HUES6 (cell line): ENCODE results near the gene TOP3B.

Experiments
- H3K27ac ChIP-seq: 2 replicates; pipeline ENCODE4 v1.7.0; 2013; ENCODE audit warnings: low read depth, mild to moderate bottlenecking, low read length, inconsistent platforms
- H3K27me3 ChIP-seq: 2 replicates; pipeline ENCODE4 v1.6.1; 2013; ENCODE audit warnings: low read length; ENCODE audit not compliant: control insufficient read depth, insufficient read depth
- H3K36me3 ChIP-seq: 2 replicates; pipeline ENCODE4 v1.6.1; 2013; ENCODE audit warnings: low read length; ENCODE audit not compliant: control insufficient read depth, insufficient read depth
- H3K4me1 ChIP-seq: 2 replicates; pipeline ENCODE4 v1.6.1; 2013; ENCODE audit warnings: low read length; ENCODE audit not compliant: control insufficient read depth, insufficient read depth
- H3K4me3 ChIP-seq: 2 replicates; pipeline ENCODE4 v1.5.1; 2013; ENCODE audit warnings: low read depth, low read length
- H3K9ac ChIP-seq: one replicate; pipeline ENCODE4 v1.6.1; 2013; ENCODE audit warnings: mild to moderate bottlenecking, low read length
- H3K9me3 ChIP-seq: 2 replicates; pipeline ENCODE4 v1.6.1; 2013; ENCODE audit warnings: low read depth, low read length; ENCODE audit not compliant: control insufficient read depth, insufficient read depth

TOP3B gene

GRCh38 chr22:21992593-21993237, 10.1 kb upstream of the TOP3B start:
- no peak overlapping the region for H3K9ac ChIP-seq
- H3K27ac ChIP-seq = no peak overlapping the region
- H3K4me3 ChIP-seq = no peak overlapping the region
- no peaks in the 10 kb centered on the region for H3K4me1 ChIP-seq
- no peaks in the 10 kb centered on the region for H3K36me3 ChIP-seq
- H3K27me3 ChIP-seq = peaks cover 99% of the 10 kb centered on the region
- no peaks in the 10 kb centered on the region for H3K9me3 ChIP-seq

DNA sequence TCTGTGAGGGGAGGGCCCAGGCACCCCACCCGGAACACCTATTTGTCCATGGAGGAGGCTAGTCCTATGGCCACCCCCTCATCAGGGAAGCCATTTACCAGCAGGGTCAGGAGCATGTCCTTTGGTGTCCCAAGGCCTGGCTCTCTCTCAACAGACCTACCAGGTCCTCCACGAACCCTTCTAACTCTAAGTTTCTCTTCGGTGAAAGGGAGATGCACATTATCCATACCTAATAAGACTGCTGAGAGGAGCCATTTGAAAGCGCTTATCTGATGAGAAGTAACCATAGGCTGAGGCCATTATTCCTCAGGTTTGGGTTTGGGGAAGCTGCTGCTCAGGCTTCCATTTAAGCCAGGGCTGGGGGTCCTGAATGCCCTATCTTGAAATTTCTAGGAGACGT, 9.2 kb upstream of the TOP3B start:
- Histone ChIP-seq H3K27ac (no peak overlapping the region), H3K9me3 (no peaks in the 10 kb centered on the region), H3K4me3 (no peak overlapping the region), H3K36me3 (no peaks in the 10 kb centered on the region), H3K9ac (no peak overlapping the region), H3K4me1 (no peaks in the 10 kb centered on the region), H3K27me3 (peaks cover 100% of the 10 kb centered on the region)

GRCh38 chr22:21991304-21991596, 8.7 kb upstream of the TOP3B start:
- Histone ChIP-seq H3K9ac (no peak overlapping the region), H3K4me3 (no peak overlapping the region), H3K4me1 (no peaks in the 10 kb centered on the region), H3K36me3 (no peaks in the 10 kb centered on the region), H3K27me3 (peaks cover 99% of the 10 kb centered on the region), H3K9me3 (no peaks in the 10 kb centered on the region), H3K27ac (no peak overlapping the region)

- Histone ChIP-seq H3K27me3 (peaks cover 93% of the 10 kb centered on the region), H3K4me3 (no peak overlapping the region), H3K36me3 (no peaks in the 10 kb centered on the region), H3K9me3 (no peaks in the 10 kb centered on the region), H3K4me1 (no peaks in the 10 kb centered on the region), H3K9ac (no peak overlapping the region), H3K27ac (no peak overlapping the region)
Observed at GRCh38 chr22:21990445-21991303, 8.1 kb upstream of the TOP3B start.

GRCh38 chr22:21989049-21989448, 6.5 kb upstream of the TOP3B start:
- Histone ChIP-seq H3K9me3 (no peaks in the 10 kb centered on the region), H3K4me1 (no peaks in the 10 kb centered on the region), H3K27ac (no peak overlapping the region), H3K4me3 (no peak overlapping the region), H3K27me3 (peaks cover 84% of the 10 kb centered on the region), H3K9ac (no peak overlapping the region), H3K36me3 (no peaks in the 10 kb centered on the region)

GRCh38 chr22:21985214-21985613, 2.6 kb upstream of the TOP3B start:
- Histone ChIP-seq H3K27me3 (peaks cover 45% of the 10 kb centered on the region), H3K9me3 (no peaks in the 10 kb centered on the region), H3K9ac (no peak overlapping the region), H3K4me1 (peaks cover 4% of the 10 kb centered on the region), H3K27ac (no peak overlapping the region), H3K36me3 (no peaks in the 10 kb centered on the region), H3K4me3 (no peak overlapping the region)

DNA sequence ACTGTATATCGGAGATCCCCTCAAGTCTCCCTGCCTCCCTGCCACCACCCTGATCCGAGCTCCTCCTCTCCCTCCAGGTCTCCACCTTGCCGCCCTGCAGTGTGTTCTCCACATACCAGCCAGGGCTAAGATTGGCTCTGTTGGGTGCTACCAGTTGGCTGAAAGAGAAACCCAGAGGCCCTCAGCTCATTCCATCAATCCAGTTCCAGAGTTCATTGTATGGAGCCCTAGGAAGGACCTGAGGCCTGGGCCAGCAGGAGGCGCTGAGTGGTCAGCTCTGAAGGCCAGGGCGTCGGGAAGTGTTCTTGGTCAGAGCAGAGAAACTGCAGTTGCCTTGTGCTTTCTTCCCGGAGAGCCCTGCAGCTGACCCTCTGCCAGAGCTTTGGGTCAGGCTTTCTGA, 2.2 kb upstream of the TOP3B start:
- no peaks in the 10 kb centered on the region for H3K9me3 ChIP-seq
- H3K27me3 ChIP-seq = peaks cover 41% of the 10 kb centered on the region
- H3K36me3 ChIP-seq = no peaks in the 10 kb centered on the region
- H3K4me1 ChIP-seq = peaks cover 4% of the 10 kb centered on the region
- H3K9ac ChIP-seq = no peak overlapping the region
- no peak overlapping the region for H3K4me3 ChIP-seq
- H3K27ac ChIP-seq = no peak overlapping the region

DNA sequence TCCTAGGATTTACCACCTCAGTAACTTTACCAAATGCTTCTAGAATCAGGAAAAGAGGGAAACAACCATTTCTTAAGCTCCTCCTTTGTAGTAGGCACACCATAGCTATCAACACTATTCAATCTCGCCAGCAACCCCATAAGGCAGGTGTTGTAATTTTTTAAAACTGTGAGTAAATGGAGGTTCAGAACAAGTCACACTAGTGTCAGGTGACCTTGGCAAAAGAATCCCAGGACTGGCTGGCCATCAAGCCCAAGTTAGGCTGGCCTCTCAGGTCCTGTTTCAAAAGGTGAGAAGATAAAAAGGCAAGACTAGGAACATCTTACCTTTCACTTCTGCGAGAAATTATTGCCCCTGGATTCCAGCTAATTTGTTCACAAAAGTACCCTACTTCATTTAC, 713 bp downstream of the TOP3B start:
- Histone ChIP-seq H3K4me3 (peak overlapping the region; percentile 91), H3K9ac (peak overlapping the region; percentile 94), H3K9me3 (no peaks in the 10 kb centered on the region), H3K4me1 (peaks cover 4% of the 10 kb centered on the region), H3K27me3 (peaks cover 12% of the 10 kb centered on the region; the same call in 1 of the 2 replicates), H3K36me3 (peaks cover 8% of the 10 kb centered on the region; the same call in 1 of the 2 replicates), H3K27ac (no peak overlapping the region; the same call in 1 of the 2 replicates)

- no peak overlapping the region for H3K9ac ChIP-seq
- H3K36me3 ChIP-seq = peaks cover 16% of the 10 kb centered on the region
- peaks cover 6% of the 10 kb centered on the region; the same call in 1 of the 2 replicates for H3K27me3 ChIP-seq
- no peak overlapping the region for H3K4me3 ChIP-seq
- no peak overlapping the region for H3K27ac ChIP-seq
- no peaks in the 10 kb centered on the region for H3K9me3 ChIP-seq
- peaks cover 4% of the 10 kb centered on the region for H3K4me1 ChIP-seq
Observed at GRCh38 chr22:21980547-21980946, 2.0 kb downstream of the TOP3B start.

GRCh38 chr22:21978564-21979386, 3.8 kb downstream of the TOP3B start:
- Histone ChIP-seq H3K27me3 (no peaks in the 10 kb centered on the region), H3K4me3 (no peak overlapping the region), H3K9me3 (no peaks in the 10 kb centered on the region), H3K9ac (no peak overlapping the region), H3K27ac (no peak overlapping the region), H3K36me3 (peaks cover 34% of the 10 kb centered on the region), H3K4me1 (peaks cover 4% of the 10 kb centered on the region)

DNA sequence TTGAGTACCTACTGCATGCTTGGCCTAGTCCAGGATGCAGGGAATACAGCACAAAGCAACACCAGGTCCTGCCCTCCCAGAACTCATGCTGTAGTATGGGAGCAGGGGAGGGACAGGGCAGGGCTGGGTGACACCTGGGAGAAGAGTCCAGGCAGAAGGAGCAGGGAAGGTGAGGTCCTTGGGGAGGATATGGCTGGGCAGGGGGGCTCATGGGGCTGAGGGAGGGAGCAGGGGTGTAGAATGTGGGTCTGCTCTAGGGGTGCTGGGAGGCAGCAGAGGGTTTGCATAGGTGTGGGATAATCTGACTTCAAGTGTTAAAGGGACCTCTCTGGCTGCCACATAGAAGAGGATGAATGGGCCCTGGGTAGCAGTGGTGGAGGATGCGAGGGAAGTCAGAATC, 4.8 kb downstream of the TOP3B start:
- Histone ChIP-seq H3K4me3 (no peak overlapping the region), H3K36me3 (peaks cover 43% of the 10 kb centered on the region), H3K27me3 (no peaks in the 10 kb centered on the region), H3K9ac (no peak overlapping the region), H3K9me3 (no peaks in the 10 kb centered on the region), H3K4me1 (peaks cover 4% of the 10 kb centered on the region), H3K27ac (no peak overlapping the region)
